Ramos (cell line): ENCODE measurements around the gene WIZ.
"Not testable (repeated sequence)": the region's sequence is repeated elsewhere in the genome, so short reads cannot be mapped to it uniquely, and the experiment has no call there.

Experiments
- in situ Hi-C: fragments of 300-500 bp; cut with MboI; formaldehyde crosslinking; loops from one replicate; pipeline ENCODE4 v1.14.3; 2022; ENCODE audit warnings: low sequenced_read_pairs; ENCODE audit not compliant: unreplicated experiment

The WIZ gene

GRCh38 chr19:15418231-15418578 lies 31.6 kb downstream of the WIZ start:
- in situ Hi-C loops: loop anchor here (5.0 kb wide), 1 partner anchor 139 kb away; no protein-coding TSS in a partner anchor

GRCh38 chr19:15417699-15418098 lies 32.1 kb downstream of the WIZ start:
- in situ Hi-C loops: loop anchor here (5.0 kb wide), 1 partner anchor 140 kb away; no protein-coding TSS in a partner anchor

- in situ Hi-C loops: no loop called here
Measured at GRCh38 chr19:15412832-15413231, 36.9 kb downstream of the WIZ start.

GRCh38 chr19:15411351-15411750 lies 38.4 kb downstream of the WIZ start:
- in situ Hi-C loops: not testable (repeated sequence)

- in situ Hi-C loops: no loop called here
Measured at GRCh38 chr19:15404780-15405211, 45.0 kb downstream of the WIZ start.

- in situ Hi-C loops: no loop called here
Measured at GRCh38 chr19:15404097-15404779, 45.5 kb downstream of the WIZ start.

GRCh38 chr19:15403151-15403531 lies 46.6 kb downstream of the WIZ start:
- in situ Hi-C loops: no loop called here

GRCh38 chr19:15402411-15403150 lies 47.2 kb downstream of the WIZ start:
- in situ Hi-C loops: no loop called here

GRCh38 chr19:15401397-15401710 lies 48.4 kb downstream of the WIZ start:
- in situ Hi-C loops: no loop called here

GRCh38 chr19:15400521-15401396 lies 49.0 kb downstream of the WIZ start:
- in situ Hi-C loops: no loop called here

- in situ Hi-C loops: no loop called here
Measured at GRCh38 chr19:15399635-15400034, 50.1 kb downstream of the WIZ start.

- in situ Hi-C loops: no loop called here
Measured at GRCh38 chr19:15399234-15399515, 50.6 kb downstream of the WIZ start.

- in situ Hi-C loops: no loop called here
Measured at GRCh38 chr19:15398501-15399233, 51.1 kb downstream of the WIZ start.

- in situ Hi-C loops: no loop called here
Measured at GRCh38 chr19:15397782-15398181, 52.0 kb downstream of the WIZ start.

- in situ Hi-C loops: no loop called here
Measured at GRCh38 chr19:15397236-15397635, 52.5 kb downstream of the WIZ start.

GRCh38 chr19:15396436-15396835 lies 53.3 kb downstream of the WIZ start:
- in situ Hi-C loops: no loop called here

- in situ Hi-C loops: not testable (repeated sequence)
Measured at GRCh38 chr19:15395251-15395650, 54.5 kb downstream of the WIZ start.

- in situ Hi-C loops: no loop called here
Measured at GRCh38 chr19:15394426-15394825, 55.3 kb downstream of the WIZ start.

GRCh38 chr19:15393963-15394362 lies 55.8 kb downstream of the WIZ start:
- in situ Hi-C loops: no loop called here

- in situ Hi-C loops: no loop called here
Measured at GRCh38 chr19:15390814-15391213, 58.9 kb downstream of the WIZ start.

- in situ Hi-C loops: no loop called here
Measured at GRCh38 chr19:15381864-15382263, 67.9 kb downstream of the WIZ start.
